Retinal pigment epithelial cell (primary cell): ENCODE measurements around the gene COL11A2.

ENCODE experiments used
- DNase-seq: peaks from one replicate; pipeline ENCODE4 v3.0.0-alpha.2; 2010; ENCODE audit warnings: low read depth
- H3K4me3 ChIP-seq: 2 replicates; pipeline ENCODE4 v1.5.1; 2011; ENCODE audit warnings: mild to moderate bottlenecking, low read length, control low read depth, moderate library complexity
- CTCF ChIP-seq: conservative IDR thresholded peaks from 2 replicates; pipeline ENCODE4 v1.5.1; 2011; ENCODE audit warnings: low read depth, low read length, control low read depth, inconsistent platforms

The COL11A2 gene

GRCh38 chr6:33185190-33185589, 7.1 kb downstream of the COL11A2 start:
- TF ChIP-seq CTCF: no peak
- H3K4me3 ChIP-seq: no peak overlapping the region
- no peak for DNase-seq

GRCh38 chr6:33183071-33183683, 9.1 kb downstream of the COL11A2 start:
- no peak overlapping the region for H3K4me3 ChIP-seq
- TF ChIP-seq CTCF: no peak
- DNase-seq: no peak

GRCh38 chr6:33181141-33181540, 11.1 kb downstream of the COL11A2 start:
- no peak for DNase-seq
- no peak for TF ChIP-seq CTCF
- no peak overlapping the region for H3K4me3 ChIP-seq

GRCh38 chr6:33178755-33179475, 13.4 kb downstream of the COL11A2 start:
- H3K4me3 ChIP-seq: no peak overlapping the region
- no peak for TF ChIP-seq CTCF
- no peak for DNase-seq

- TF ChIP-seq CTCF: no peak
- H3K4me3 ChIP-seq: no peak overlapping the region
- no peak for DNase-seq
Measured at GRCh38 chr6:33177552-33178446, 14.5 kb downstream of the COL11A2 start.

GRCh38 chr6:33176906-33177305, 15.4 kb downstream of the COL11A2 start:
- no peak overlapping the region for H3K4me3 ChIP-seq
- no peak for DNase-seq
- no peak for TF ChIP-seq CTCF
